Liver (tissue), 9 donors: Measurements from ENCODE around the gene CDKN2AIPNL. TPM values are rescaled to one million over a fixed set of nuclear protein-coding genes. Genes with fewer than 3 reads are reported as not detected.

Experiments
- DNase-seq: peaks from one replicate; pipeline ENCODE4 v3.0.0-alpha.2; 2017; ENCODE audit warnings: low spot score
- H3K27ac ChIP-seq, 2 donors: one replicate each; pipeline ENCODE4 v1.7.0; 2013; ENCODE audit warnings: inconsistent platforms in 2 of 2, low read length in 2 of 2, control low read depth in 1 of 2, low read depth in 1 of 2, mild to moderate bottlenecking in 1 of 2
- H3K27me3 ChIP-seq, 4 donors: one replicate each; pipeline versions ENCODE4 v1.6.1 to v1.7.0; 2013; ENCODE audit warnings: low read length in 3 of 4, inconsistent platforms in 1 of 4, mild to moderate bottlenecking in 1 of 4, moderate library complexity in 1 of 4; ENCODE audit not compliant: control insufficient read depth in 4 of 4, insufficient read depth in 4 of 4
- H3K36me3 ChIP-seq, 4 donors: one replicate each; pipeline versions ENCODE4 v1.6.1 to v1.7.0; 2013; ENCODE audit warnings: low read length in 3 of 4, mild to moderate bottlenecking in 3 of 4, low read depth in 1 of 4, moderate library complexity in 1 of 4; ENCODE audit not compliant: control insufficient read depth in 4 of 4, insufficient read depth in 3 of 4
- H3K4me1 ChIP-seq, 4 donors: one replicate each; pipeline versions ENCODE4 v1.6.1 to v1.7.0; 2013; ENCODE audit warnings: low read length in 3 of 4, mild to moderate bottlenecking in 3 of 4, moderate library complexity in 1 of 4; ENCODE audit not compliant: control insufficient read depth in 4 of 4, insufficient read depth in 4 of 4
- H3K4me3 ChIP-seq, 3 donors: one replicate each; pipeline versions ENCODE4 v1.6.1 to v1.7.0; 2013; ENCODE audit warnings: low read length in 3 of 3, control low read depth in 1 of 3, low read depth in 1 of 3, mild to moderate bottlenecking in 1 of 3
- H3K9ac ChIP-seq, 2 donors: one replicate each; pipeline ENCODE4 v1.7.0; 2013; ENCODE audit warnings: low read length in 2 of 2, mild to moderate bottlenecking in 2 of 2, moderate library complexity in 2 of 2, control low read depth in 1 of 2, low read depth in 1 of 2
- H3K9me3 ChIP-seq, 4 donors: one replicate each; pipeline versions ENCODE4 v1.6.1 to v1.7.0; 2013; ENCODE audit warnings: low read length in 3 of 4; ENCODE audit not compliant: control insufficient read depth in 4 of 4
- EGR1 ChIP-seq, 2 donors: IDR thresholded peaks; 2 replicates each; pipeline ENCODE4 v1.6.1; 2016 to 2018; ENCODE audit warnings: antibody characterized with exemption in 2 of 2, low read depth in 2 of 2
- FOXA1 ChIP-seq: IDR thresholded peaks from 2 replicates; pipeline ENCODE4 v1.6.1; 2016; ENCODE audit warnings: antibody characterized with exemption
- FOXA2 ChIP-seq: IDR thresholded peaks from 2 replicates; pipeline ENCODE4 v1.6.1; 2016; ENCODE audit warnings: antibody characterized with exemption
- GABPA ChIP-seq, 2 donors: IDR thresholded peaks in 1 of 2; conservative IDR thresholded peaks in 1 of 2; 2 replicates each; pipeline ENCODE4 v1.6.1; 2016; ENCODE audit warnings: antibody characterized with exemption in 2 of 2, mild to moderate bottlenecking in 1 of 2, moderate library complexity in 1 of 2
- HNF4A ChIP-seq, 2 donors: conservative IDR thresholded peaks; 2 replicates each; pipeline ENCODE4 v1.6.1; 2016; ENCODE audit warnings: antibody characterized with exemption in 2 of 2, mild to moderate bottlenecking in 2 of 2
- HNF4G ChIP-seq: IDR thresholded peaks from 2 replicates; pipeline ENCODE4 v1.6.1; 2016; ENCODE audit warnings: antibody characterized with exemption
- JUND ChIP-seq, 2 donors: IDR thresholded peaks; 2 replicates each; pipeline ENCODE4 v1.6.1; 2016; ENCODE audit warnings: antibody characterized with exemption in 2 of 2
- MAX ChIP-seq: IDR thresholded peaks from 2 replicates; pipeline ENCODE4 v1.6.1; 2016; ENCODE audit warnings: antibody characterized with exemption
- NR2F2 ChIP-seq: IDR thresholded peaks from 2 replicates; pipeline ENCODE4 v1.6.1; 2016; ENCODE audit warnings: antibody characterized with exemption
- RAD21 ChIP-seq, 2 donors: IDR thresholded peaks; 2 replicates each; pipeline ENCODE4 v1.6.1; 2016; ENCODE audit warnings: antibody characterized with exemption in 2 of 2, mild to moderate bottlenecking in 2 of 2
- RXRA ChIP-seq, 2 donors: IDR thresholded peaks; 2 replicates each; pipeline ENCODE4 v1.6.1; 2017 to 2018; ENCODE audit warnings: antibody characterized with exemption in 2 of 2, mild to moderate bottlenecking in 1 of 2
- SP1 ChIP-seq: IDR thresholded peaks from 2 replicates; pipeline ENCODE4 v1.6.1; 2018; ENCODE audit warnings: antibody characterized with exemption, mild to moderate bottlenecking
- TAF1 ChIP-seq: conservative IDR thresholded peaks from 2 replicates; pipeline ENCODE4 v1.6.1; 2016; ENCODE audit warnings: antibody characterized with exemption, mild to moderate bottlenecking
- YY1 ChIP-seq: IDR thresholded peaks from 2 replicates; pipeline ENCODE4 v1.6.1; 2016; ENCODE audit warnings: antibody characterized with exemption, mild to moderate bottlenecking
- WGBS: extraction: QIAGEN DNeasy Blood & Tissue Kit; methylation state at CpG from one replicate; pipeline ENCODE4 v1.1.7; 2013; 5-methylcytosine and 5-hydroxymethylcytosine counted together
- polyA plus RNA-seq, 2 donors: library from polyadenylated mRNA; stranded (reverse) in 1 of 2; unstranded in 1 of 2; fragments of 200-250 nt in 1 of 2; fragments of >200 nt in 1 of 2; fragmentation: Nextera tagmentation in 1 of 2; extraction: Ambion mirVana in 1 of 2; gene quantifications; one replicate each; pipeline versions ENCODE4 v1.2.1 to v1.2.3, GENCODE V29; 2013 to 2015
- total RNA-seq, 2 donors: library from RNA; depleted of rRNA; stranded (reverse); fragments of >200 nt; gene quantifications; one replicate each; pipeline ENCODE4 v1.2.3, GENCODE V29; 2014
- TF ChIP-seq, protein P1 (sequence below): IDR thresholded peaks from 2 replicates; pipeline ENCODE4 v1.6.1; 2016; ENCODE audit warnings: antibody characterized with exemption
- TF ChIP-seq, protein P2 (sequence below): IDR thresholded peaks from 2 replicates; pipeline ENCODE4 v1.6.1; 2016; ENCODE audit warnings: antibody characterized with exemption, mild to moderate bottlenecking
- TF ChIP-seq, protein P3 (sequence below): IDR thresholded peaks from 2 replicates; pipeline ENCODE4 v1.6.1; 2016; ENCODE audit warnings: antibody characterized with exemption
- TF ChIP-seq, protein P4 (sequence below): fragments of 150-350 bp; IDR thresholded peaks from 2 replicates; pipeline ENCODE4 v1.5.1; 2017; ENCODE audit warnings: improper control_type of control experiment, low read depth, low read length; ENCODE audit not compliant: missing input control
- donor health status: healthy.
- donor health status: healthy.
- donor health status: healthy.
- donor health status: healthy.
- donor health status: healthy.

CDKN2AIPNL gene
- total and polyA plus RNA-seq, 4 donors, result 7.2 to 13.3 (median 9.3) TPM

- Histone ChIP-seq H3K4me1 (no peaks in the 10 kb centered on the region), H3K36me3 (no peaks in the 10 kb centered on the region), H3K27me3 (no peaks in the 10 kb centered on the region), H3K9me3 (no peaks in the 10 kb centered on the region), H3K9ac (no peak overlapping the region), H3K27ac (no peak overlapping the region), H3K4me3 (no peak overlapping the region)
- no peak for DNase-seq
- WGBS, result 81% methylated on average over 4 of the region's 4 CpGs
- TF ChIP-seq, protein P1, sequence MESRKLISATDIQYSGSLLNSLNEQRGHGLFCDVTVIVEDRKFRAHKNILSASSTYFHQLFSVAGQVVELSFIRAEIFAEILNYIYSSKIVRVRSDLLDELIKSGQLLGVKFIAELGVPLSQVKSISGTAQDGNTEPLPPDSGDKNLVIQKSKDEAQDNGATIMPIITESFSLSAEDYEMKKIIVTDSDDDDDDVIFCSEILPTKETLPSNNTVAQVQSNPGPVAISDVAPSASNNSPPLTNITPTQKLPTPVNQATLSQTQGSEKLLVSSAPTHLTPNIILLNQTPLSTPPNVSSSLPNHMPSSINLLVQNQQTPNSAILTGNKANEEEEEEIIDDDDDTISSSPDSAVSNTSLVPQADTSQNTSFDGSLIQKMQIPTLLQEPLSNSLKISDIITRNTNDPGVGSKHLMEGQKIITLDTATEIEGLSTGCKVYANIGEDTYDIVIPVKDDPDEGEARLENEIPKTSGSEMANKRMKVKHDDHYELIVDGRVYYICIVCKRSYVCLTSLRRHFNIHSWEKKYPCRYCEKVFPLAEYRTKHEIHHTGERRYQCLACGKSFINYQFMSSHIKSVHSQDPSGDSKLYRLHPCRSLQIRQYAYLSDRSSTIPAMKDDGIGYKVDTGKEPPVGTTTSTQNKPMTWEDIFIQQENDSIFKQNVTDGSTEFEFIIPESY, result no peak
- TF ChIP-seq, protein P2, sequence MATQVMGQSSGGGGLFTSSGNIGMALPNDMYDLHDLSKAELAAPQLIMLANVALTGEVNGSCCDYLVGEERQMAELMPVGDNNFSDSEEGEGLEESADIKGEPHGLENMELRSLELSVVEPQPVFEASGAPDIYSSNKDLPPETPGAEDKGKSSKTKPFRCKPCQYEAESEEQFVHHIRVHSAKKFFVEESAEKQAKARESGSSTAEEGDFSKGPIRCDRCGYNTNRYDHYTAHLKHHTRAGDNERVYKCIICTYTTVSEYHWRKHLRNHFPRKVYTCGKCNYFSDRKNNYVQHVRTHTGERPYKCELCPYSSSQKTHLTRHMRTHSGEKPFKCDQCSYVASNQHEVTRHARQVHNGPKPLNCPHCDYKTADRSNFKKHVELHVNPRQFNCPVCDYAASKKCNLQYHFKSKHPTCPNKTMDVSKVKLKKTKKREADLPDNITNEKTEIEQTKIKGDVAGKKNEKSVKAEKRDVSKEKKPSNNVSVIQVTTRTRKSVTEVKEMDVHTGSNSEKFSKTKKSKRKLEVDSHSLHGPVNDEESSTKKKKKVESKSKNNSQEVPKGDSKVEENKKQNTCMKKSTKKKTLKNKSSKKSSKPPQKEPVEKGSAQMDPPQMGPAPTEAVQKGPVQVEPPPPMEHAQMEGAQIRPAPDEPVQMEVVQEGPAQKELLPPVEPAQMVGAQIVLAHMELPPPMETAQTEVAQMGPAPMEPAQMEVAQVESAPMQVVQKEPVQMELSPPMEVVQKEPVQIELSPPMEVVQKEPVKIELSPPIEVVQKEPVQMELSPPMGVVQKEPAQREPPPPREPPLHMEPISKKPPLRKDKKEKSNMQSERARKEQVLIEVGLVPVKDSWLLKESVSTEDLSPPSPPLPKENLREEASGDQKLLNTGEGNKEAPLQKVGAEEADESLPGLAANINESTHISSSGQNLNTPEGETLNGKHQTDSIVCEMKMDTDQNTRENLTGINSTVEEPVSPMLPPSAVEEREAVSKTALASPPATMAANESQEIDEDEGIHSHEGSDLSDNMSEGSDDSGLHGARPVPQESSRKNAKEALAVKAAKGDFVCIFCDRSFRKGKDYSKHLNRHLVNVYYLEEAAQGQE, result no peak
- TF ChIP-seq, protein P3, sequence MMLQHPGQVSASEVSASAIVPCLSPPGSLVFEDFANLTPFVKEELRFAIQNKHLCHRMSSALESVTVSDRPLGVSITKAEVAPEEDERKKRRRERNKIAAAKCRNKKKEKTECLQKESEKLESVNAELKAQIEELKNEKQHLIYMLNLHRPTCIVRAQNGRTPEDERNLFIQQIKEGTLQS, result no peak
- TF ChIP-seq EGR1 (IDR thresholded peaks at IDR 0.05; ENCODE audit: low read depth in 2 of 2), result no peak
These were observed 45.1 kb upstream of the CDKN2AIPNL start for GRCh38 chr5:134456825-134457224.

- DNase-seq, result no peak
These were observed 43.8 kb upstream of the CDKN2AIPNL start for GRCh38 chr5:134455466-134455865.

More at GRCh38 chr5:134455466-134455865, 43.8 kb upstream of the CDKN2AIPNL start:
- 97% methylated on average over 8 of the region's 8 CpGs for WGBS
- Histone ChIP-seq H3K4me1 (no peaks in the 10 kb centered on the region), H3K27me3 (no peaks in the 10 kb centered on the region), H3K9ac (no peak overlapping the region), H3K9me3 (no peaks in the 10 kb centered on the region), H3K27ac (no peak overlapping the region), H3K4me3 (no peak overlapping the region), H3K36me3 (no peaks in the 10 kb centered on the region)
- TF ChIP-seq FOXA2 (no peak), YY1 (no peak), HNF4A (conservative IDR thresholded peaks at IDR 0.05) (no peak), MAX (no peak), HNF4G (no peak), RAD21 (IDR thresholded peaks at IDR 0.05) (no peak), JUND (IDR thresholded peaks at IDR 0.05) (no peak), EGR1 (IDR thresholded peaks at IDR 0.05; ENCODE audit: low read depth in 2 of 2) (no peak), SP1 (no peak), GABPA (IDR thresholded peaks at IDR 0.05 in 1 of 2, conservative IDR thresholded peaks at IDR 0.05 in 1 of 2) (no peak), TAF1 (no peak), RXRA (IDR thresholded peaks at IDR 0.05) (no peak), FOXA1 (no peak), NR2F2 (no peak)
- TF ChIP-seq, protein P4, sequence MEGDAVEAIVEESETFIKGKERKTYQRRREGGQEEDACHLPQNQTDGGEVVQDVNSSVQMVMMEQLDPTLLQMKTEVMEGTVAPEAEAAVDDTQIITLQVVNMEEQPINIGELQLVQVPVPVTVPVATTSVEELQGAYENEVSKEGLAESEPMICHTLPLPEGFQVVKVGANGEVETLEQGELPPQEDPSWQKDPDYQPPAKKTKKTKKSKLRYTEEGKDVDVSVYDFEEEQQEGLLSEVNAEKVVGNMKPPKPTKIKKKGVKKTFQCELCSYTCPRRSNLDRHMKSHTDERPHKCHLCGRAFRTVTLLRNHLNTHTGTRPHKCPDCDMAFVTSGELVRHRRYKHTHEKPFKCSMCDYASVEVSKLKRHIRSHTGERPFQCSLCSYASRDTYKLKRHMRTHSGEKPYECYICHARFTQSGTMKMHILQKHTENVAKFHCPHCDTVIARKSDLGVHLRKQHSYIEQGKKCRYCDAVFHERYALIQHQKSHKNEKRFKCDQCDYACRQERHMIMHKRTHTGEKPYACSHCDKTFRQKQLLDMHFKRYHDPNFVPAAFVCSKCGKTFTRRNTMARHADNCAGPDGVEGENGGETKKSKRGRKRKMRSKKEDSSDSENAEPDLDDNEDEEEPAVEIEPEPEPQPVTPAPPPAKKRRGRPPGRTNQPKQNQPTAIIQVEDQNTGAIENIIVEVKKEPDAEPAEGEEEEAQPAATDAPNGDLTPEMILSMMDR, result no peak
- TF ChIP-seq, protein P3, result no peak
- TF ChIP-seq, protein P2, result no peak
- TF ChIP-seq, protein P1, result no peak
